Caco-2 (cell line): ENCODE data around the gene ARHGAP15. TPM values are rescaled to one million over a fixed set of nuclear protein-coding genes. Genes with fewer than 3 reads are reported as not detected.

Experiments used
- BruUV-seq: library from RNA; stranded (reverse); fragments of 400-500 nt; replicated peaks from 2 replicates; lab custom pipeline; 2021; lab: Mats Ljungman, UMichigan
- CTCF ChIA-PET: fragments of 300-600 bp; sonication (Branson Sonifier 250); formaldehyde crosslinking; loops from one replicate; lab custom pipeline; 2022; ENCODE audit warnings: antibody characterized with exemption; lab: Charles Lee
- POLR2A ChIA-PET: fragments of 300-600 bp; sonication (Branson Sonifier 250); formaldehyde crosslinking; loops from one replicate; lab custom pipeline; 2022; ENCODE audit warnings: antibody characterized with exemption; lab: Charles Lee
- DNase-seq, 2 experiments: peaks; one replicate each; pipeline versions ENCODE4 v3.0.0 to v3.0.0-alpha.2; 2020 to 2022
- H3K27me3 ChIP-seq: replicated peaks from 2 replicates; pipeline ENCODE4 v1.6.0; 2011; ENCODE audit warnings: low read length; ENCODE audit not compliant: control insufficient read depth, insufficient read depth
- H3K36me3 ChIP-seq: 2 replicates; pipeline ENCODE4 v1.5.1; 2011; ENCODE audit warnings: low read length; ENCODE audit not compliant: control insufficient read depth, insufficient read depth
- H3K4me1 ChIP-seq: fragments of 250-450 bp; sonication (Bioruptor Pico); 2 replicates; pipeline ENCODE4 v1.5.1; 2020; ENCODE audit warnings: mild to moderate bottlenecking
- H3K4me3 ChIP-seq: 2 replicates; pipeline ENCODE4 v1.5.1; 2011; ENCODE audit warnings: low read depth, mild to moderate bottlenecking, control low read depth, low read length
- H3K9me3 ChIP-seq: fragments of 250-450 bp; sonication (Bioruptor Pico); 2 replicates; pipeline ENCODE4 v1.5.1; 2020; ENCODE audit warnings: mild to moderate bottlenecking, moderate library complexity
- H3K27ac Mint-ChIP-seq: one replicate; pipeline ENCODE4 v1.8.0; 2022; ENCODE audit warnings: mixed read lengths; ENCODE audit not compliant: unreplicated experiment
- H3K27me3 Mint-ChIP-seq: one replicate; pipeline ENCODE4 v1.8.0; 2022; ENCODE audit warnings: mixed read lengths; ENCODE audit not compliant: insufficient read depth, unreplicated experiment
- H3K36me3 Mint-ChIP-seq: one replicate; pipeline ENCODE4 v1.8.0; 2022; ENCODE audit warnings: mild to moderate bottlenecking, mixed read lengths; ENCODE audit not compliant: insufficient read depth, unreplicated experiment
- H3K4me1 Mint-ChIP-seq: one replicate; pipeline ENCODE4 v1.8.0; 2022; ENCODE audit warnings: low read depth, mixed read lengths; ENCODE audit not compliant: unreplicated experiment
- H3K4me3 Mint-ChIP-seq: one replicate; pipeline ENCODE4 v1.8.0; 2022; ENCODE audit warnings: mild to moderate bottlenecking, moderate library complexity, mixed read lengths; ENCODE audit not compliant: unreplicated experiment
- H3K9me3 Mint-ChIP-seq: one replicate; pipeline ENCODE4 v1.8.0; 2022; ENCODE audit warnings: mixed read lengths; ENCODE audit not compliant: unreplicated experiment
- intact Hi-C: fragments of 100-400 bp; cut with micrococcal nuclease; formaldehyde crosslinking; loops from one replicate; pipeline ENCODE4 v1.10.0; 2022; ENCODE audit not compliant: unreplicated experiment
- total RNA-seq: library from RNA; stranded (reverse); gene quantifications from 2 replicates; pipeline ENCODE4 v1.2.3, GENCODE V29; 2022
- TF ChIP-seq, protein P1 (sequence below), 2 experiments: fragments of 200-600 bp in 1 of 2; IDR thresholded peaks; 1 replicate in 1 of 2; 2 replicates in 1 of 2; pipeline versions ENCODE4 v1.5.1 to v1.8.0; 2011 to 2022; ENCODE audit warnings: antibody characterized with exemption in 1 of 2, control low read depth in 1 of 2, inconsistent platforms in 1 of 2, low read depth in 1 of 2, low read length in 1 of 2, mild to moderate bottlenecking in 1 of 2, moderate library complexity in 1 of 2; ENCODE audit not compliant: insufficient read depth in 1 of 2, severe bottlenecking in 1 of 2, unreplicated experiment in 1 of 2

The ARHGAP15 gene
- total RNA-seq, 1 experiment from 2014 or later: not detected

GRCh38 chr2:143528021-143528420, 398.8 kb downstream of the ARHGAP15 start:
- Mint-ChIP-seq H3K9me3 (no peaks in the 10 kb centered on the region), H3K4me1 (no peaks in the 10 kb centered on the region), H3K27me3 (no peaks in the 10 kb centered on the region), H3K36me3 (no peaks in the 10 kb centered on the region), H3K27ac (no peak overlapping the region), H3K4me3 (no peak overlapping the region)
- TF ChIP-seq, protein P1, sequence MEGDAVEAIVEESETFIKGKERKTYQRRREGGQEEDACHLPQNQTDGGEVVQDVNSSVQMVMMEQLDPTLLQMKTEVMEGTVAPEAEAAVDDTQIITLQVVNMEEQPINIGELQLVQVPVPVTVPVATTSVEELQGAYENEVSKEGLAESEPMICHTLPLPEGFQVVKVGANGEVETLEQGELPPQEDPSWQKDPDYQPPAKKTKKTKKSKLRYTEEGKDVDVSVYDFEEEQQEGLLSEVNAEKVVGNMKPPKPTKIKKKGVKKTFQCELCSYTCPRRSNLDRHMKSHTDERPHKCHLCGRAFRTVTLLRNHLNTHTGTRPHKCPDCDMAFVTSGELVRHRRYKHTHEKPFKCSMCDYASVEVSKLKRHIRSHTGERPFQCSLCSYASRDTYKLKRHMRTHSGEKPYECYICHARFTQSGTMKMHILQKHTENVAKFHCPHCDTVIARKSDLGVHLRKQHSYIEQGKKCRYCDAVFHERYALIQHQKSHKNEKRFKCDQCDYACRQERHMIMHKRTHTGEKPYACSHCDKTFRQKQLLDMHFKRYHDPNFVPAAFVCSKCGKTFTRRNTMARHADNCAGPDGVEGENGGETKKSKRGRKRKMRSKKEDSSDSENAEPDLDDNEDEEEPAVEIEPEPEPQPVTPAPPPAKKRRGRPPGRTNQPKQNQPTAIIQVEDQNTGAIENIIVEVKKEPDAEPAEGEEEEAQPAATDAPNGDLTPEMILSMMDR (IDR thresholded peaks at IDR 0.05; ENCODE audit: insufficient read depth in 1 of 2, low read depth in 1 of 2, low read length in 1 of 2, severe bottlenecking in 1 of 2, unreplicated experiment in 1 of 2): no peak
- no TSS peak for BruUV-seq
- POLR2A ChIA-PET: no interaction called here
- 0 out of 2 replicates have a peak, but pooled peaks cover 3% of the 10 kb centered on the region for H3K4me1 ChIP-seq
- CTCF ChIA-PET: no interaction called here
- no peak for DNase-seq
- H3K9me3 ChIP-seq: no peaks in the 10 kb centered on the region
- H3K27me3 ChIP-seq: no peaks in the 10 kb centered on the region
- intact Hi-C loops: no loop called here
- H3K36me3 ChIP-seq: no peaks in the 10 kb centered on the region
- no peak overlapping the region for H3K4me3 ChIP-seq

GRCh38 chr2:143529118-143529720, 400.0 kb downstream of the ARHGAP15 start:
- TF ChIP-seq, protein P1 (IDR thresholded peaks at IDR 0.05; ENCODE audit: insufficient read depth in 1 of 2, low read depth in 1 of 2, low read length in 1 of 2, severe bottlenecking in 1 of 2, unreplicated experiment in 1 of 2): no peak
- no peak for DNase-seq
- H3K27me3 Mint-ChIP-seq: peaks cover 4% of the 10 kb centered on the region
- H3K9me3 Mint-ChIP-seq: no peaks in the 10 kb centered on the region
- intact Hi-C loops: no loop called here
- ChIA-PET POLR2A (no interaction called here), CTCF (no interaction called here)
- no TSS peak for BruUV-seq
- no peaks in the 10 kb centered on the region for H3K36me3 Mint-ChIP-seq
- no peaks in the 10 kb centered on the region for H3K4me1 Mint-ChIP-seq
- Histone ChIP-seq H3K36me3 (no peaks in the 10 kb centered on the region), H3K4me3 (no peak overlapping the region), H3K27me3 (no peaks in the 10 kb centered on the region), H3K4me1 (0 out of 2 replicates have a peak, but pooled peaks cover under 1% of the 10 kb centered on the region), H3K9me3 (no peaks in the 10 kb centered on the region)
- H3K27ac Mint-ChIP-seq: no peak overlapping the region
- no peak overlapping the region for H3K4me3 Mint-ChIP-seq

DNA sequence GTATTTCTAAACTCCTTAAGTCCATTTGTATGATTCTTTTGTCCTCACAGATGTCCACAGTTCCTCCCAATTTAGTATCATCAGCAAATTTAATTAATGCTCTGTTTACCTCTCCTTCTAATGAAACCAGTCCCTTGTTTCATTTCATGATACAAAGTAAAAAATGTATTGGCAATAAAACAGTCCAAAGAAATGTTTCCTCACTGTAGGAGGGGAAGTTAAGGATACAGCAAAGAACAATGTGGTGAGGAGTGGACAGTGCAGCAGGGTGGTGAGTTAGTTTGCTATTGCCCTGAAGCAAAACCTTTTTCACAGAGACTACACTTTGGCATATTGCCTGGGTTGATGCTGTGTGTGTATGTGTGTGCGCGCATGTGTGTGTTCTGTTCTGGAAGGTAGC, 401.5 kb downstream of the ARHGAP15 start:
- Histone ChIP-seq H3K27me3 (no peaks in the 10 kb centered on the region), H3K9me3 (no peaks in the 10 kb centered on the region), H3K4me1 (no peaks in the 10 kb centered on the region), H3K36me3 (no peaks in the 10 kb centered on the region), H3K4me3 (no peak overlapping the region)
- POLR2A ChIA-PET: no interaction called here
- intact Hi-C loops: no loop called here
- TF ChIP-seq, protein P1 (IDR thresholded peaks at IDR 0.05; ENCODE audit: insufficient read depth in 1 of 2, low read depth in 1 of 2, low read length in 1 of 2, severe bottlenecking in 1 of 2, unreplicated experiment in 1 of 2): no peak
- CTCF ChIA-PET: no interaction called here
- H3K9me3 Mint-ChIP-seq: no peaks in the 10 kb centered on the region
- no peak for DNase-seq
- H3K27ac Mint-ChIP-seq: no peak overlapping the region
- H3K27me3 Mint-ChIP-seq: peaks cover 4% of the 10 kb centered on the region
- no peak overlapping the region for H3K4me3 Mint-ChIP-seq
- no peaks in the 10 kb centered on the region for H3K4me1 Mint-ChIP-seq
- no peaks in the 10 kb centered on the region for H3K36me3 Mint-ChIP-seq
- BruUV-seq: no TSS peak
